Keratinocyte (primary cell): Measurements from ENCODE around the gene DLG2. TPM values are rescaled to one million over a fixed set of nuclear protein-coding genes. Genes with fewer than 3 reads are reported as not detected.

Experiments
- DNase-seq: peaks from one replicate; pipeline ENCODE4 v3.0.0-alpha.2; 2011; ENCODE audit warnings: low read depth, missing footprints, low spot score
- FAIRE-seq: peaks from 2 replicates; lab custom pipeline; 2011; peaks lifted over from hg19 to GRCh38; lab: Jason Lieb, UNC
- H2AFZ ChIP-seq: 2 replicates; pipeline ENCODE4 v1.6.0; 2012; ENCODE audit warnings: low read length, control low read depth, inconsistent platforms; ENCODE audit not compliant: control insufficient read depth
- H3K27ac ChIP-seq: 2 replicates; pipeline ENCODE4 v1.5.1; 2011; ENCODE audit warnings: low read length; ENCODE audit not compliant: control insufficient read depth, insufficient read depth
- H3K27me3 ChIP-seq: 3 replicates; pipeline ENCODE4 v1.6.0; 2011; ENCODE audit warnings: low read length; ENCODE audit not compliant: control insufficient read depth, insufficient read depth; ENCODE audit errors: extremely low read depth
- H3K36me3 ChIP-seq, 2 experiments: 2 replicates in 1 of 2; 3 replicates in 1 of 2; pipeline ENCODE4 v1.5.1; 2011; ENCODE audit warnings: low read length in 2 of 2, mild to moderate bottlenecking in 1 of 2; ENCODE audit not compliant: control insufficient read depth in 2 of 2, insufficient read depth in 2 of 2; ENCODE audit errors: extremely low read depth in 1 of 2
- H3K4me1 ChIP-seq: 3 replicates; pipeline ENCODE4 v1.5.1; 2011; ENCODE audit warnings: low read length; ENCODE audit not compliant: control insufficient read depth, insufficient read depth; ENCODE audit errors: extremely low read depth
- H3K4me2 ChIP-seq: 3 replicates; pipeline ENCODE4 v1.6.0; 2011; ENCODE audit warnings: low read depth, low read length; ENCODE audit not compliant: control insufficient read depth, insufficient read depth; ENCODE audit errors: extremely low read depth
- H3K4me3 ChIP-seq, 3 experiments: fragments of 200-600 bp in 1 of 3; sonication (generic) in 1 of 3; 2 replicates in 2 of 3; 3 replicates in 1 of 3; pipeline ENCODE4 v1.5.1; 2011 to 2016; ENCODE audit warnings: low read length in 3 of 3, mild to moderate bottlenecking in 3 of 3, control low read depth in 2 of 3, inconsistent platforms in 1 of 3, low read depth in 1 of 3, mixed read lengths in 1 of 3, mixed run types in 1 of 3, moderate library complexity in 1 of 3; ENCODE audit not compliant: control insufficient read depth in 2 of 3, insufficient read depth in 2 of 3; ENCODE audit errors: extremely low read depth in 1 of 3
- H3K79me2 ChIP-seq: 2 replicates; pipeline ENCODE4 v1.6.0; 2012; ENCODE audit warnings: low read length; ENCODE audit not compliant: control insufficient read depth, insufficient read depth
- H3K9ac ChIP-seq: 3 replicates; pipeline ENCODE4 v1.6.0; 2011; ENCODE audit warnings: low read length; ENCODE audit not compliant: control insufficient read depth, insufficient read depth; ENCODE audit errors: extremely low read depth
- H3K9me1 ChIP-seq: 3 replicates; pipeline ENCODE4 v1.6.0; 2011; ENCODE audit warnings: low read length; ENCODE audit not compliant: control insufficient read depth, insufficient read depth; ENCODE audit errors: extremely low read depth
- H3K9me3 ChIP-seq: 2 replicates; pipeline ENCODE4 v1.5.1; 2012; ENCODE audit warnings: low read depth, low read length; ENCODE audit not compliant: control insufficient read depth
- H4K20me1 ChIP-seq: 3 replicates; pipeline ENCODE4 v1.6.0; 2011; ENCODE audit warnings: low read length; ENCODE audit not compliant: control insufficient read depth, insufficient read depth; ENCODE audit errors: extremely low read depth
- EZH2 ChIP-seq: IDR thresholded peaks from one replicate; pipeline ENCODE4 v1.6.1; 2012; ENCODE audit warnings: inconsistent platforms, mild to moderate bottlenecking, low read length, moderate library complexity
- dilution Hi-C: fragments of 300-500 bp; cut with MboI; formaldehyde crosslinking; loops from one replicate; pipeline ENCODE4 v1.7.0; 2020; ENCODE audit warnings: low sequenced_read_pairs; ENCODE audit not compliant: extremely low pct_ligation_motif_present
- polyA plus RNA-seq, 5 experiments: library from polyadenylated mRNA; depleted of rRNA in 3 of 5; stranded (reverse) in 3 of 5; stranded (forward) in 1 of 5; unstranded in 1 of 5; fragments of >200 nt; gene quantifications; 1 replicate in 1 of 5; 2 replicates in 3 of 5; 3 replicates in 1 of 5; pipeline versions ENCODE4 v1.2.1 to v1.2.3, GENCODE V29; 2011 to 2012; ENCODE audit warnings: missing spikeins in 2 of 5, low read depth in 1 of 5, low replicate concordance in 1 of 5
- TF ChIP-seq, protein P1 (sequence below), 3 experiments: IDR thresholded peaks in 1 of 3; conservative IDR thresholded peaks in 1 of 3; optimal IDR thresholded peaks in 1 of 3; 2 replicates in 2 of 3; 3 replicates in 1 of 3; pipeline versions ENCODE3 to v1.5.1; 2011; ENCODE audit warnings: low read length in 3 of 3, mild to moderate bottlenecking in 3 of 3, moderate library complexity in 2 of 3, control low read depth in 1 of 3, inconsistent platforms in 1 of 3; ENCODE audit not compliant: insufficient read depth in 2 of 3; ENCODE audit errors: extremely low read depth in 1 of 3

Gene DLG2
- polyA plus RNA-seq, 1 donor (not counting 4 experiments of a cell fraction or from before 2014, with no cell fraction given) = 0.55 TPM

DNA sequence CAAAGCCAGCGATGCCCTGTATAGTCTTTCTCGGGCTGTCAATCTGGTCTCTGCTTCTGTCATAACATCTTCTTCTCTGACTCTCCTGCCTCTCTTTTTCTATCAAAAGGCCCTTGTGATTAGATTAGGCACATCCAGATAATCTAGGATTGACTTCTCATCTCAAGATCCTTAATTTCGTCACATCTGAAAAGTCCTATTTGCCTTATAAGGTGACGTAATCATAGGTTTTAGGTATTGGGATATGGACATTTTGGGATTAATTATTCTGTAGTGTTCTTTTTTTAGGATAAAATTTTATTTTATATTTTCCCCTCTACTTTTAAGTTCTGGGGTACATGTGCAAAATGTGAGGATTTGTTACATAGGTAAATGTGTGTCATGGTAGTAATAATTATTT lies 1860.2 kb downstream of the DLG2 start:
- TF ChIP-seq, protein P1, sequence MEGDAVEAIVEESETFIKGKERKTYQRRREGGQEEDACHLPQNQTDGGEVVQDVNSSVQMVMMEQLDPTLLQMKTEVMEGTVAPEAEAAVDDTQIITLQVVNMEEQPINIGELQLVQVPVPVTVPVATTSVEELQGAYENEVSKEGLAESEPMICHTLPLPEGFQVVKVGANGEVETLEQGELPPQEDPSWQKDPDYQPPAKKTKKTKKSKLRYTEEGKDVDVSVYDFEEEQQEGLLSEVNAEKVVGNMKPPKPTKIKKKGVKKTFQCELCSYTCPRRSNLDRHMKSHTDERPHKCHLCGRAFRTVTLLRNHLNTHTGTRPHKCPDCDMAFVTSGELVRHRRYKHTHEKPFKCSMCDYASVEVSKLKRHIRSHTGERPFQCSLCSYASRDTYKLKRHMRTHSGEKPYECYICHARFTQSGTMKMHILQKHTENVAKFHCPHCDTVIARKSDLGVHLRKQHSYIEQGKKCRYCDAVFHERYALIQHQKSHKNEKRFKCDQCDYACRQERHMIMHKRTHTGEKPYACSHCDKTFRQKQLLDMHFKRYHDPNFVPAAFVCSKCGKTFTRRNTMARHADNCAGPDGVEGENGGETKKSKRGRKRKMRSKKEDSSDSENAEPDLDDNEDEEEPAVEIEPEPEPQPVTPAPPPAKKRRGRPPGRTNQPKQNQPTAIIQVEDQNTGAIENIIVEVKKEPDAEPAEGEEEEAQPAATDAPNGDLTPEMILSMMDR (optimal IDR thresholded peaks at IDR 0.05 in 1 of 3, IDR thresholded peaks at IDR 0.05 in 1 of 3, conservative IDR thresholded peaks at IDR 0.05 in 1 of 3; ENCODE audit: extremely low read depth in 1 of 3, insufficient read depth in 2 of 3, low read length in 3 of 3) = no peak
- no peak for TF ChIP-seq EZH2
- no peak overlapping the region for H3K4me2 ChIP-seq
- H3K9me1 ChIP-seq = no peaks in the 10 kb centered on the region
- no peaks in the 10 kb centered on the region for H3K4me1 ChIP-seq
- no peak overlapping the region for H2AFZ ChIP-seq
- dilution Hi-C loops = no loop called here
- no peaks in the 10 kb centered on the region for H4K20me1 ChIP-seq
- FAIRE-seq (no peak), DNase-seq (no peak)
- H3K4me3 ChIP-seq = no peak overlapping the region
- H3K9me3 ChIP-seq = no peaks in the 10 kb centered on the region
- H3K9ac ChIP-seq = no peak overlapping the region
- no peaks in the 10 kb centered on the region for H3K27me3 ChIP-seq
- no peaks in the 10 kb centered on the region for H3K36me3 ChIP-seq
- no peaks in the 10 kb centered on the region for H3K79me2 ChIP-seq
- no peak overlapping the region for H3K27ac ChIP-seq

DNA sequence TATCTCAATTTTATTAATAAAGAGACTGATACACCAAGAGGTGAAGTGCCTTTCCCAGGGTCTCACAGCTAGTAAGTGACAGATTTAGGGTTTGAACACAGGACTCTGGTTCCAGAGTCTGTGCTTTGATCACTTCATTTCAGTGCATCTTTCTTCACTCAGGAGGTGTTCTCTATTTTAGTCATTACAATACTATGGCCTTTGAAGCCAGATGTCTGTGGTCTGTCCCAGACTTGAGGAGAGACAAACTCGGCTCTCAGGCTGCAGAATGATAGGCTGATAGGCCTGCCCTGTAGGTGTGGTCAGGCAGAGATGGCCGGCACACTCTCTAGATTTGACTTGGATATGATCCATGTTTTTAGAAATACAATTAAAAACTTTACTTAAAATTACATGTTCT lies 1862.5 kb downstream of the DLG2 start:
- H3K9me3 ChIP-seq = no peaks in the 10 kb centered on the region
- no peaks in the 10 kb centered on the region for H3K4me1 ChIP-seq
- H3K79me2 ChIP-seq = no peaks in the 10 kb centered on the region
- no peaks in the 10 kb centered on the region for H4K20me1 ChIP-seq
- no peaks in the 10 kb centered on the region for H3K36me3 ChIP-seq
- H3K27me3 ChIP-seq = no peaks in the 10 kb centered on the region
- dilution Hi-C loops = no loop called here
- H2AFZ ChIP-seq = no peak overlapping the region
- FAIRE-seq = no peak
- no peak overlapping the region for H3K4me3 ChIP-seq
- TF ChIP-seq, protein P1 (optimal IDR thresholded peaks at IDR 0.05 in 1 of 3, IDR thresholded peaks at IDR 0.05 in 1 of 3, conservative IDR thresholded peaks at IDR 0.05 in 1 of 3; ENCODE audit: extremely low read depth in 1 of 3, insufficient read depth in 2 of 3, low read length in 3 of 3) = no peak
- no peak for TF ChIP-seq EZH2
- no peak overlapping the region for H3K9ac ChIP-seq
- H3K27ac ChIP-seq = no peak overlapping the region
- H3K9me1 ChIP-seq = no peaks in the 10 kb centered on the region
- no peak for DNase-seq
- no peak overlapping the region for H3K4me2 ChIP-seq
